ENCODE data around the gene SCUBE1. TPM values are rescaled to one million over a fixed set of nuclear protein-coding genes. Genes with fewer than 3 reads are reported as not detected.
A peak's percentile ranks its signal among the peaks of the same experiment; 100 is the strongest.

The SCUBE1 gene
- total and polyA plus RNA-seq, 2 of the 8 experiments (the other 6 are each of a cell fraction or from before 2014, with no cell fraction given), result 2.3 to 4.9 TPM

DNA sequence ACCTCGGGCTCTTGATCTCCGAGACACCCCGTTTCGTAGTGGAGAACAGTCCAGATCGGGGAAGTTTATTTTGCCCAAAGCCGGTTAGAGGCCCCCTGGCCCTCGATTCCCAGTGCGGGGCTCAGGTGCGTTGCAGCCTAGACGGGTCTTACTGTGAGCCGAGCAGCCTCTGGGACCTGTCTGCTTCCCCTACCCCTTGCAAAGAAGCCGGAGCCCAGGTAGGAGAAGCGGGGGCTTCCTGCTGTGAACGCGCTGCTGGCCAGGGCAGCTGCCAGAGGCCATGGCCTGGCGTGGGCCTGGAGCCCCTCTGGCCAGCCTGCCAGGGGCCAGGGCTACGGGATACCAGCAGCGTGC, 191.2 kb downstream of the SCUBE1 start:
- Histone ChIP-seq H3K4me3 (ENCODE audit: extremely low read depth in 1 of 4, insufficient read depth in 2 of 4, low read depth in 3 of 4, low read length in 4 of 4) (peak overlapping the region; percentile 33 to 70 (median 40)), H3K27ac (ENCODE audit: low read depth, low read length) (no peak overlapping the region), H4K5ac (ENCODE audit: insufficient read length, low read depth, low read length) (no peak overlapping the region), H4K8ac (ENCODE audit: extremely low read depth, insufficient read depth, low read length) (peak overlapping the region; percentile 80; the same call in 1 of the 2 replicates), H2BK120ac (replicated peaks; ENCODE audit: low read depth, low read length) (no peak overlapping the region), H3K4me1 (replicated peaks in 1 of 4; ENCODE audit: control insufficient read depth in 3 of 4, insufficient read depth in 4 of 4, low read length in 3 of 4) (peaks cover 0 to 15% (median 13%) of the 10 kb centered on the region in 4 experiments; a peak in 6 of 7 replicates), H2BK5ac (ENCODE audit: low read depth, low read length) (no peak overlapping the region), H3K36me3 (ENCODE audit: control insufficient read depth in 2 of 4, insufficient read depth in 4 of 4, low read length in 3 of 4) (no peaks in the 10 kb centered on the region), H3K79me1 (ENCODE audit: low read depth, low read length) (no peaks in the 10 kb centered on the region), H2AFZ (ENCODE audit: low read length) (no peak overlapping the region), H3K14ac (ENCODE audit: insufficient read length) (no peak overlapping the region), H2BK15ac (ENCODE audit: low read length) (peak overlapping the region; percentile 72; the same call in 1 of the 2 replicates), H3K9me3 (ENCODE audit: insufficient read depth in 2 of 2, low read depth in 1 of 2, low read length in 1 of 2) (no peaks in the 10 kb centered on the region), H3K79me2 (ENCODE audit: control insufficient read depth in 1 of 2, insufficient read depth in 2 of 2, low read length in 2 of 2) (no peaks in the 10 kb centered on the region), H3K4me2 (ENCODE audit: insufficient read depth in 1 of 2, low read depth in 2 of 2, low read length in 2 of 2) (peak overlapping the region; percentile 54 to 67), H4K91ac (replicated peaks; ENCODE audit: insufficient read length, low read length) (peak overlapping the region; percentile 40), H4K20me1 (replicated peaks in 1 of 2; ENCODE audit: control insufficient read depth in 1 of 2, insufficient read depth in 2 of 2, low read length in 2 of 2) (peaks cover 0 to 2% of the 10 kb centered on the region in 2 experiments), H3K23ac (ENCODE audit: insufficient read length) (no peak overlapping the region), H2BK20ac (ENCODE audit: low read length) (no peak overlapping the region), H3K4ac (replicated peaks; ENCODE audit: insufficient read length, low read depth, low read length) (peak overlapping the region; percentile 38), H2AK5ac (ENCODE audit: low read depth, low read length) (no peak overlapping the region), H3K27me3 (replicated peaks in 1 of 4; ENCODE audit: control insufficient read depth in 3 of 4, extremely low read depth in 1 of 4, insufficient read depth in 3 of 4, low read length in 3 of 4) (peaks cover 1 to 21% (median 14%) of the 10 kb centered on the region in 4 experiments), H3K9ac (replicated peaks in 1 of 4; ENCODE audit: extremely low read depth in 1 of 4, low read depth in 3 of 4, low read length in 3 of 4) (no peak overlapping the region), H3K56ac (replicated peaks; ENCODE audit: insufficient read length, low read depth, low read length) (no peak overlapping the region), H3K23me2 (ENCODE audit: low read depth, low read length) (peaks cover 13% of the 10 kb centered on the region; the same call in 1 of the 2 replicates), H2BK12ac (ENCODE audit: low read depth, low read length) (peak overlapping the region; percentile 75; the same call in 1 of the 2 replicates), H3K18ac (ENCODE audit: extremely low read depth, low read length) (peak overlapping the region; percentile 48; the same call in 1 of the 2 replicates)
- TF ChIP-seq RFX5 (IDR thresholded peaks at IDR 0.05; ENCODE audit: borderline replicate concordance, low read depth, low read length) (no peak), KDM4A (IDR thresholded peaks at IDR 0.05; ENCODE audit: low read depth, low read length, severe bottlenecking) (peak; percentile 34)
- peak in 1 of 2 experiments; percentile 66 for DNase-seq (ENCODE audit: low read depth in 1 of 2, low spot score in 2 of 2)
- 58% methylated on average over 17 of the region's 18 CpGs; no CpG with 5 or more reads in 1 of the 2 experiments for WGBS, 2 experiments (ENCODE audit: extremely low coverage in 1 of 2, insufficient coverage in 1 of 2, insufficient read length in 1 of 2, insufficient replicate concordance in 2 of 2, low coverage in 1 of 2, low lambda C conversion rate in 2 of 2, missing lambda C conversion rate in 1 of 2)
- no peak for FAIRE-seq
- ChIA-PET POLR2A (ENCODE audit: partially characterized antibody) (interaction anchor here (0.8 to 2.2 kb wide), 2 partner anchors 13 to 36 kb away, joined by 3 to 4 read pairs; no protein-coding TSS in a partner anchor), CTCF (ENCODE audit: partially characterized antibody) (interaction anchor here (1.0 kb wide), 1 partner anchor 34 kb away, joined by 4 read pairs; no protein-coding TSS in a partner anchor)
